Smooth muscle cell (in vitro differentiated cells): ENCODE measurements around the gene RIMBP2. TPM values are rescaled to one million over a fixed set of nuclear protein-coding genes. Genes with fewer than 3 reads are reported as not detected.

Experiments used
- DNase-seq: peaks from one replicate; lab custom pipeline; 2025; ENCODE audit not compliant: unreplicated experiment; lab: John Stamatoyannopoulos, UW
- H2AFZ ChIP-seq: fragments of 200-600 bp; sonication (generic); 2 replicates; pipeline ENCODE4 v1.6.0; 2016; ENCODE audit warnings: antibody characterized with exemption, low read depth, mild to moderate bottlenecking
- H3F3A ChIP-seq: fragments of 200-600 bp; sonication (generic); 2 replicates; pipeline ENCODE4 v1.6.0; 2017; ENCODE audit warnings: antibody characterized with exemption, low read depth
- H3K27ac ChIP-seq: fragments of 200-600 bp; sonication (generic); 2 replicates; pipeline ENCODE4 v1.5.1; 2016; ENCODE audit warnings: low read depth, mild to moderate bottlenecking
- H3K27me3 ChIP-seq: fragments of 200-600 bp; sonication (generic); 2 replicates; pipeline ENCODE4 v1.6.1; 2016; ENCODE audit warnings: low read depth, mild to moderate bottlenecking
- H3K36me3 ChIP-seq: fragments of 200-600 bp; sonication (generic); 2 replicates; pipeline ENCODE4 v1.5.1; 2016; ENCODE audit warnings: low read depth
- H3K4me1 ChIP-seq: fragments of 200-600 bp; sonication (generic); 2 replicates; pipeline ENCODE4 v1.5.1; 2016; ENCODE audit warnings: low read depth
- H3K4me2 ChIP-seq: fragments of 200-600 bp; sonication (generic); 2 replicates; pipeline ENCODE4 v1.6.0; 2016; ENCODE audit warnings: mild to moderate bottlenecking
- H3K4me3 ChIP-seq: fragments of 200-600 bp; sonication (generic); 2 replicates; pipeline ENCODE4 v1.5.1; 2016; ENCODE audit warnings: mild to moderate bottlenecking
- H3K79me2 ChIP-seq: fragments of 200-600 bp; sonication (generic); 2 replicates; pipeline ENCODE4 v1.6.0; 2016; ENCODE audit warnings: low read depth, mild to moderate bottlenecking
- H3K9ac ChIP-seq: fragments of 200-600 bp; sonication (generic); 2 replicates; pipeline ENCODE4 v1.6.0; 2016; ENCODE audit warnings: low read depth
- H3K9me3 ChIP-seq: fragments of 200-600 bp; sonication (generic); replicated peaks from 2 replicates; pipeline ENCODE4 v1.5.1; 2016; ENCODE audit warnings: low read depth
- H4K20me1 ChIP-seq: fragments of 200-600 bp; sonication (generic); 2 replicates; pipeline ENCODE4 v1.6.0; 2016; ENCODE audit warnings: low read depth
- WGBS: methylation state at CpG from one replicate; pipeline ENCODE4 v1.1.7; 2016; ENCODE audit warnings: low lambda C conversion rate; 5-methylcytosine and 5-hydroxymethylcytosine counted together
- polyA plus RNA-seq: library from polyadenylated mRNA; unstranded; fragments of >200 nt; fragmentation: Nextera tagmentation; extraction: Ambion mirVana; gene quantifications from 2 replicates; pipeline ENCODE4 v1.2.1, GENCODE V29; 2016
- total RNA-seq: library from RNA; depleted of rRNA; stranded (reverse); fragments of >200 nt; gene quantifications from 2 replicates; pipeline ENCODE4 v1.2.3, GENCODE V29; 2014
- TF ChIP-seq, protein P1 (sequence below): fragments of 200-600 bp; sonication (generic); IDR thresholded peaks from 2 replicates; pipeline ENCODE4 v1.5.1; 2017; ENCODE audit warnings: borderline replicate concordance, mild to moderate bottlenecking, antibody characterized with exemption; ENCODE audit not compliant: insufficient read depth, poor library complexity, severe bottlenecking

RIMBP2 gene
- total and polyA plus RNA-seq, 2 experiments from 2014 or later: 2.3 TPM; not detected in 1

- Histone ChIP-seq H2AFZ (no peak overlapping the region), H3K36me3 (no peaks in the 10 kb centered on the region), H3K4me2 (no peak overlapping the region), H3K4me3 (no peak overlapping the region), H3F3A (no peaks in the 10 kb centered on the region), H3K9me3 (no peaks in the 10 kb centered on the region), H3K9ac (no peak overlapping the region), H3K4me1 (no peaks in the 10 kb centered on the region), H4K20me1 (no peaks in the 10 kb centered on the region), H3K27ac (no peak overlapping the region), H3K27me3 (peaks cover 7% of the 10 kb centered on the region), H3K79me2 (no peaks in the 10 kb centered on the region)
- 83% methylated on average over 5 of the region's 5 CpGs for WGBS
- TF ChIP-seq, protein P1, sequence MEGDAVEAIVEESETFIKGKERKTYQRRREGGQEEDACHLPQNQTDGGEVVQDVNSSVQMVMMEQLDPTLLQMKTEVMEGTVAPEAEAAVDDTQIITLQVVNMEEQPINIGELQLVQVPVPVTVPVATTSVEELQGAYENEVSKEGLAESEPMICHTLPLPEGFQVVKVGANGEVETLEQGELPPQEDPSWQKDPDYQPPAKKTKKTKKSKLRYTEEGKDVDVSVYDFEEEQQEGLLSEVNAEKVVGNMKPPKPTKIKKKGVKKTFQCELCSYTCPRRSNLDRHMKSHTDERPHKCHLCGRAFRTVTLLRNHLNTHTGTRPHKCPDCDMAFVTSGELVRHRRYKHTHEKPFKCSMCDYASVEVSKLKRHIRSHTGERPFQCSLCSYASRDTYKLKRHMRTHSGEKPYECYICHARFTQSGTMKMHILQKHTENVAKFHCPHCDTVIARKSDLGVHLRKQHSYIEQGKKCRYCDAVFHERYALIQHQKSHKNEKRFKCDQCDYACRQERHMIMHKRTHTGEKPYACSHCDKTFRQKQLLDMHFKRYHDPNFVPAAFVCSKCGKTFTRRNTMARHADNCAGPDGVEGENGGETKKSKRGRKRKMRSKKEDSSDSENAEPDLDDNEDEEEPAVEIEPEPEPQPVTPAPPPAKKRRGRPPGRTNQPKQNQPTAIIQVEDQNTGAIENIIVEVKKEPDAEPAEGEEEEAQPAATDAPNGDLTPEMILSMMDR: no peak
- no peak for DNase-seq
Measured at GRCh38 chr12:130744274-130744673, 28.2 kb upstream of the RIMBP2 start.

GRCh38 chr12:130743606-130744005 is 27.5 kb upstream of the RIMBP2 start:
- Histone ChIP-seq H3K9ac (no peak overlapping the region), H3K4me3 (no peak overlapping the region), H3K4me2 (no peak overlapping the region), H3F3A (no peaks in the 10 kb centered on the region), H3K4me1 (no peaks in the 10 kb centered on the region), H3K9me3 (no peaks in the 10 kb centered on the region), H3K27ac (no peak overlapping the region), H3K79me2 (no peaks in the 10 kb centered on the region), H3K27me3 (peaks cover 7% of the 10 kb centered on the region), H3K36me3 (no peaks in the 10 kb centered on the region), H2AFZ (no peak overlapping the region), H4K20me1 (no peaks in the 10 kb centered on the region)
- no peak for DNase-seq
- WGBS: 91% methylated on average over 5 of the region's 5 CpGs
- TF ChIP-seq, protein P1: no peak

DNA sequence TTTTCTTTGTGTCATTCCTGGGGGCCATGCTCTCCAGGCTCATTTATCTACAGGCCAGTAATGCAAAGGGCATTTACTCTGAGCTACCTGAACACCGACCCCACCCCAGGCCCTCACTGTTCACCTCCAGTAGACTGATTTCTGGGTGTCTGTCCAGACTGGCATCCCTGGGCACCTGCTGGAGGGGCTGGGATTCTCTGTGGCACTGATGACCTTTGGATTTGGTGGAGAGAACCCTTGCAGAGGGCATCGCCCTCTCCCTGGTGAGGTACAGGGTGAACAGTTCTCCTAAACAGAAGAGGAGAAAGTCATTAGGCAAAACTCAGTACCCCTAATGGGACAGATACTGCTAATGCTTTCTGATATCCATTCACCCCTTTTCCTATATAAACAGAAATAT is 27.1 kb upstream of the RIMBP2 start:
- no peak for DNase-seq
- H3K4me3 ChIP-seq: no peak overlapping the region
- H3K79me2 ChIP-seq: no peaks in the 10 kb centered on the region
- H3K36me3 ChIP-seq: no peaks in the 10 kb centered on the region
- 93% methylated on average over 2 of the region's 2 CpGs for WGBS
- H3K27me3 ChIP-seq: peaks cover 7% of the 10 kb centered on the region
- H3F3A ChIP-seq: no peaks in the 10 kb centered on the region
- no peak overlapping the region for H3K9ac ChIP-seq
- H3K27ac ChIP-seq: no peak overlapping the region
- no peaks in the 10 kb centered on the region for H3K4me1 ChIP-seq
- TF ChIP-seq, protein P1: no peak
- no peaks in the 10 kb centered on the region for H4K20me1 ChIP-seq
- no peak overlapping the region for H2AFZ ChIP-seq
- H3K9me3 ChIP-seq: no peaks in the 10 kb centered on the region
- H3K4me2 ChIP-seq: no peak overlapping the region

GRCh38 chr12:130742716-130743115 is 26.6 kb upstream of the RIMBP2 start:
- no peak for DNase-seq
- H4K20me1 ChIP-seq: no peaks in the 10 kb centered on the region
- no peak overlapping the region for H3K4me2 ChIP-seq
- no peak overlapping the region for H3K9ac ChIP-seq
- TF ChIP-seq, protein P1: no peak
- no peak overlapping the region for H3K4me3 ChIP-seq
- no peak overlapping the region for H3K27ac ChIP-seq
- no peaks in the 10 kb centered on the region for H3F3A ChIP-seq
- H2AFZ ChIP-seq: no peak overlapping the region
- 94% methylated on average over 1 of the region's 1 CpG for WGBS
- no peaks in the 10 kb centered on the region for H3K79me2 ChIP-seq
- H3K36me3 ChIP-seq: no peaks in the 10 kb centered on the region
- H3K4me1 ChIP-seq: no peaks in the 10 kb centered on the region
- H3K9me3 ChIP-seq: no peaks in the 10 kb centered on the region
- H3K27me3 ChIP-seq: peaks cover 7% of the 10 kb centered on the region
